ENCODE data around the gene TFB1M.

DNA sequence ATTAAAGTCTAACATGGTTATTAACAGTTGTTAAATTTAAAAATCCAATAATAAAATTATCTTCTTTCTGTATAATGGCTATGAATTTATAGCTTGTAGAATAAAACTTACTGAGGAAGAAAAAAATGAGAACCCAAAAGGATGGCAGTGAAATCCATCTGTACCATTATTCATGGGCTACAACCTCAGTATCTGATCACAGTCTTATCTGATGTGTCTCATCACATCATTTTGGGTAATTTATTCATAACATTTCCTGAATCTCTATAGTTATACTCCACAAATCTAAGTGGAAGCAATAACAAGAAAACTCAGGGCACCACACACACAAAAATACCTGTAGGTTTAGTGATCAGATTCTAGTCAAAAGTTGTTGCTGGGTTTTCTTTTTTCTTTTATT is 43.1 kb downstream of the TFB1M start:
- TF ChIP-seq, protein P1, sequence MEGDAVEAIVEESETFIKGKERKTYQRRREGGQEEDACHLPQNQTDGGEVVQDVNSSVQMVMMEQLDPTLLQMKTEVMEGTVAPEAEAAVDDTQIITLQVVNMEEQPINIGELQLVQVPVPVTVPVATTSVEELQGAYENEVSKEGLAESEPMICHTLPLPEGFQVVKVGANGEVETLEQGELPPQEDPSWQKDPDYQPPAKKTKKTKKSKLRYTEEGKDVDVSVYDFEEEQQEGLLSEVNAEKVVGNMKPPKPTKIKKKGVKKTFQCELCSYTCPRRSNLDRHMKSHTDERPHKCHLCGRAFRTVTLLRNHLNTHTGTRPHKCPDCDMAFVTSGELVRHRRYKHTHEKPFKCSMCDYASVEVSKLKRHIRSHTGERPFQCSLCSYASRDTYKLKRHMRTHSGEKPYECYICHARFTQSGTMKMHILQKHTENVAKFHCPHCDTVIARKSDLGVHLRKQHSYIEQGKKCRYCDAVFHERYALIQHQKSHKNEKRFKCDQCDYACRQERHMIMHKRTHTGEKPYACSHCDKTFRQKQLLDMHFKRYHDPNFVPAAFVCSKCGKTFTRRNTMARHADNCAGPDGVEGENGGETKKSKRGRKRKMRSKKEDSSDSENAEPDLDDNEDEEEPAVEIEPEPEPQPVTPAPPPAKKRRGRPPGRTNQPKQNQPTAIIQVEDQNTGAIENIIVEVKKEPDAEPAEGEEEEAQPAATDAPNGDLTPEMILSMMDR (IDR thresholded peaks at IDR 0.05) = no peak
- no peak for TF ChIP-seq POLR2A (IDR thresholded peaks at IDR 0.05)

Measured in right lobe of liver (tissue), 4 donors.